ES-I3 (cell line): ENCODE results near the gene MAPK10.
"Not testable (repeated sequence)": the region's sequence is repeated elsewhere in the genome, so short reads cannot be mapped to it uniquely, and the experiment has no call there.

Experiments used
- H3K36me3 ChIP-seq: 2 replicates; pipeline ENCODE4 v1.6.1; 2013; ENCODE audit warnings: mild to moderate bottlenecking, low read length, control low read depth, moderate library complexity; ENCODE audit not compliant: insufficient read depth
- H3K4me1 ChIP-seq: 2 replicates; pipeline ENCODE4 v1.6.1; 2013; ENCODE audit warnings: mild to moderate bottlenecking, control low read depth, low read length; ENCODE audit not compliant: insufficient read depth
- H3K9ac ChIP-seq: 2 replicates; pipeline ENCODE4 v1.6.1; 2013; ENCODE audit warnings: low read depth, mild to moderate bottlenecking, low read length, moderate library complexity
- H3K9me3 ChIP-seq: 2 replicates; pipeline ENCODE4 v1.6.1; 2013; ENCODE audit warnings: mild to moderate bottlenecking, low read length, moderate library complexity; ENCODE audit not compliant: control insufficient read depth, insufficient read depth

The MAPK10 gene

GRCh38 chr4:86032476-86033022 lies 327.3 kb downstream of the MAPK10 start:
- peaks cover 11% of the 10 kb centered on the region; the same call in 1 of the 2 replicates for H3K4me1 ChIP-seq
- no peak overlapping the region for H3K9ac ChIP-seq
- no peaks in the 10 kb centered on the region for H3K36me3 ChIP-seq
- H3K9me3 ChIP-seq: no peaks in the 10 kb centered on the region

- Histone ChIP-seq H3K9ac (no peak overlapping the region), H3K9me3 (no peaks in the 10 kb centered on the region), H3K4me1 (peaks cover 11% of the 10 kb centered on the region; the same call in 1 of the 2 replicates), H3K36me3 (no peaks in the 10 kb centered on the region)
Measured at GRCh38 chr4:86031927-86032326, 327.9 kb downstream of the MAPK10 start.

GRCh38 chr4:86026720-86027119 lies 333.1 kb downstream of the MAPK10 start:
- Histone ChIP-seq H3K4me1 (no peaks in the 10 kb centered on the region), H3K36me3 (no peaks in the 10 kb centered on the region; the same call in 1 of the 2 replicates), H3K9me3 (no peaks in the 10 kb centered on the region), H3K9ac (no peak overlapping the region)

GRCh38 chr4:86021671-86022070 lies 338.2 kb downstream of the MAPK10 start:
- H3K9me3 ChIP-seq, H3K9ac ChIP-seq, H3K4me1 ChIP-seq, H3K36me3 ChIP-seq: not testable (repeated sequence)

GRCh38 chr4:86019906-86020305 lies 339.9 kb downstream of the MAPK10 start:
- no peaks in the 10 kb centered on the region for H3K36me3 ChIP-seq

GRCh38 chr4:86019362-86019761 lies 340.5 kb downstream of the MAPK10 start:
- Histone ChIP-seq H3K9me3 (no peaks in the 10 kb centered on the region), H3K4me1 (peaks cover 17% of the 10 kb centered on the region), H3K9ac (no peak overlapping the region), H3K36me3 (no peaks in the 10 kb centered on the region)

More at GRCh38 chr4:86019906-86020305, 339.9 kb downstream of the MAPK10 start:
- no peak overlapping the region for H3K9ac ChIP-seq
- H3K4me1 ChIP-seq: peaks cover 11% of the 10 kb centered on the region
- no peaks in the 10 kb centered on the region for H3K9me3 ChIP-seq

DNA sequence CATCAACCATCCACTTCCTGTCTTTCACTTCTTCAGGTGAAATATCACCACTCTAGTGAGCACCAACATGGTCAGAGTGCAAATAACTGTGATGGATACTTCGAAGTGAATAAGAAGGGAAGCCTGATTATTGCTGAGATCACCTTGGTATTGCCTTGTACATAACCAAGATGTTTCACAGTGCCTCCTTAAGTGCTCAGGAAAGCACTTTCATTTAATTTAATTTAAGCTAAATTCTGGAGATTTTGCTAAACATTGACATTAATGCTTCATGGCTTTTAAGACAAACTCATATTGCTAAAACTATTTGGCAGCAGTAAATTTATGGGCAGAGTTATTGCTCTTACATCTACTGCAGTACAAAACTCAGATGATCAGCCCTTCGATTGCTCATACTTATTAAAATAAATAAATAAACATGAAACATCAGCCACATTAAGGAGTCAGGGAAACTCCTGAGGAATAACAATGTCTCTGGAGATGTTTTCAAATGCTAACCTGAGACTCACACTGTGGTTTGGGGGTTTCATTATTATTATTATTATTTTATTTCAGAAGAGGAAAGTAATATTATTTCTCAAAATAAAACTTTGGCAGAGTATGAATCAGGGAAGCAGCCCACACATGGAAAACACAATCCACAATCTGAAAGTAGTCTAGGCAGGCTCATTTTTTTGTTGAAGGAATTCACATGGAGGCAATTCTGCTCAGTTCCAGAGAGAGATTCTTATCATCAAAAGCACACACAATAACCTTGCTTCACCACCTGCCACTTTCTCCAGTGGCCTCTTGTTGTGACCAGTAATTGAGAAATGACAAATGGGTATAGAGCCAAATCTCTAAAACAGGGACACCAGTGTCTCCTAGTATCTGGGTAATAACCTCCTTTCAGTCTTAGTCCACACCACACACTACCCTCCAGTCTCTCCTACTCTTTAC lies 344.2 kb downstream of the MAPK10 start:
- Histone ChIP-seq H3K9ac (no peak overlapping the region), H3K36me3 (no peaks in the 10 kb centered on the region), H3K9me3 (no peaks in the 10 kb centered on the region), H3K4me1 (peaks cover 18% of the 10 kb centered on the region)

DNA sequence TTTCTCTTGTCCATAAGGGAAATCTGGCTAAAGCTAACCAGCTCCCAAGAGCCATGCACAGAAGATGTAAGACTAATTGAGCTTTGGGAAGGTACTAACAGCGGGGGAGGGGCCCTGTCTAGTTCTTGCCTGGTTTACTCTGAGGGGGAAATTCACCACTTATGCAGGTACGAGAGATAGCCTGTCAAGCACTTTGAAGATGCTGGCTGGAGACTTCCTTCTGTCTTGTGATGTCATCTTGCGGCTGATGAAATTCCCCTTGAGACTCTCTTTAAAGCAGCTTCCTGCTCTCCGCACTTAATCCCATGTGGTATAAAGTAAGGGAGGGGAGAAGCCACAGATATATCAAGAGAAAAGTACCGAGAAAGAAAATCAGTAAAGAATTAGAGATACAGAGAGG lies 345.3 kb downstream of the MAPK10 start:
- no peaks in the 10 kb centered on the region for H3K36me3 ChIP-seq
- H3K9me3 ChIP-seq: no peaks in the 10 kb centered on the region
- no peak overlapping the region for H3K9ac ChIP-seq
- peaks cover 18% of the 10 kb centered on the region for H3K4me1 ChIP-seq

DNA sequence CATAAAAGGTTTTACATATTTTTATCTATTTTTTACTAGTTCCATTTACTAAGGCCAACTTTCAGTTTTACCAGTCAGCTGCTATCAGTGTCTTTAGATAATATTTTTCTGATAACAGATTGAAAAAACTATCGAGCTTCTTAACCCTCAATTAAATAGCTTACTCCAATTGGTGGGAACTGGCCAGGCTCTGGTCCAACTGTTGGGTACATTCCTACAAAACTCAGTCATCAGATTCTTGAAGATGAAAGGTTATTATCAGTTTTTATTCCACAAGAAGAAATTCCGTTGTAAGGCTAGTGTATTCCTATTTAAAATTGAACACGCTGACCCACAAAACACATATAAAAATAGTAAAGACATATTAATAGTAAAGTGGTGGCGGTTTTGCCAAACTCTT lies 346.2 kb downstream of the MAPK10 start:
- no peak overlapping the region for H3K9ac ChIP-seq
- H3K36me3 ChIP-seq: no peaks in the 10 kb centered on the region
- peaks cover 18% of the 10 kb centered on the region for H3K4me1 ChIP-seq
- H3K9me3 ChIP-seq: no peaks in the 10 kb centered on the region

DNA sequence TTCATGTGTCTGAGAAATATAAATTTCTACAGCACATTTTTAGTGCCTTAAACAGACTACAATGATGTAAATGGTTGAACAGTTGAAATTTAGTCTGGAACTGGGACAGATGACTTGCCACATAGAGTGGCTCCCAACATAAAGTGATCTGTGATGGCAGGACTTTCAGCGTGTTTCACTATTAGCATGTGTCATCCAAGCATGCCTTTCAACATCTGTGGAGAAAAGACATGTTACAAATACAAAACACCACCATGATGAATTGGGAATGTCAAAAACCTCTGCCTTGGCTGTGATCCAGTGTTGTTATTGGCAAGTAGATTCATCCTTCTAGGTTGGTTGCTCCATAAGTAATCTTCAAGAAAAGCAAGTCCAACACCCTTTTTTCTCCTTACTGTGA lies 348.7 kb downstream of the MAPK10 start:
- H3K4me1 ChIP-seq: peaks cover 18% of the 10 kb centered on the region
- H3K9me3 ChIP-seq: no peaks in the 10 kb centered on the region
- no peaks in the 10 kb centered on the region for H3K36me3 ChIP-seq
- no peak overlapping the region for H3K9ac ChIP-seq

- no peak overlapping the region for H3K9ac ChIP-seq
- H3K4me1 ChIP-seq: no peaks in the 10 kb centered on the region
Measured at GRCh38 chr4:86007042-86007441, 352.8 kb downstream of the MAPK10 start.

DNA sequence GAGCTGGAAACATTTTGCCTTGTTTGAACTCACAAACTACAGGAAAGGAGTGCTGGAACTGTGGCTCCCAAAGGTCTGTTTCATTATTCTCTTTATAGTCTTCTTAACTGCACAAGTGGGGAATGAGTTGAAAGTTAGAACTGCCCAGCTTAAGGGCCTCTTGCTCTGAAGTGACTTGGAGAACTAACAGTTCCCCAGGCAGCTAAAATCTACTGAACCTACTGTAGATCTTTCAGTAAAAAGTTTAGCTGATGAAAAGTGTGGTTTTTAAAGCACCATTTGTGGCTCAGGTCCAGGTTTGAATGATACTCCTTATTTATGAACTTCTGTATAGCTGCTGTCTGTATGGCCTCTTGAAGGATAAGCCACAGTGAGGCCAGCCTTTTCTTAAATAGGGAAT lies 353.8 kb downstream of the MAPK10 start:
- Histone ChIP-seq H3K9ac (no peak overlapping the region), H3K36me3 (no peaks in the 10 kb centered on the region), H3K4me1 (no peaks in the 10 kb centered on the region), H3K9me3 (no peaks in the 10 kb centered on the region)

More at GRCh38 chr4:86007042-86007441, 352.8 kb downstream of the MAPK10 start:
- no peaks in the 10 kb centered on the region for H3K36me3 ChIP-seq
- no peaks in the 10 kb centered on the region for H3K9me3 ChIP-seq

DNA sequence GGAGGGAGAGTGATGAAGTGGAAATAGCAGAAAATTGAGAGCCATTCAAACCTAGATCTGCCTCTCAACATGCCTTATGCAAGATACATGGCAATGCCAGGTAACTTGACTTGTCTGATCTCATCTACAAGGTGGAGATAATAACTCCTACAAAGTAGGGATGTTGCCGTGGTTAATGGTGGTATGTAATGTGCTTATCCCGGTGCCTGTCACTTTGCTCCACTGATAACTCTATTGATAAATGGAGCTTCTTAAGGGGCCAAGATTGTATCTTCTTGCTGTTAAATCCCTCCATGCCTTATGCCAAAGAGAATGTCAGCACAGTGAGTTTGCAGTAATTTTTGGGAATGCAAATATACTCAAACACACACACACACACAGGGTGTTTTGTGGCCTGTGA lies 355.8 kb downstream of the MAPK10 start:
- no peaks in the 10 kb centered on the region for H3K9me3 ChIP-seq
- no peaks in the 10 kb centered on the region for H3K36me3 ChIP-seq
- no peak overlapping the region for H3K9ac ChIP-seq
- no peaks in the 10 kb centered on the region for H3K4me1 ChIP-seq

- Histone ChIP-seq H3K4me1 (no peaks in the 10 kb centered on the region), H3K9me3 (no peaks in the 10 kb centered on the region), H3K9ac (no peak overlapping the region), H3K36me3 (no peaks in the 10 kb centered on the region)
Measured at GRCh38 chr4:86001591-86001990, 358.3 kb downstream of the MAPK10 start.

GRCh38 chr4:85995361-85995760 lies 364.5 kb downstream of the MAPK10 start:
- H3K9me3 ChIP-seq: no peaks in the 10 kb centered on the region
- H3K36me3 ChIP-seq: no peaks in the 10 kb centered on the region
- H3K4me1 ChIP-seq: no peaks in the 10 kb centered on the region
- no peak overlapping the region for H3K9ac ChIP-seq
